Suprapubic skin (tissue), 4 donors: ENCODE data around the gene TMEM174. TPM values are rescaled to one million over a fixed set of nuclear protein-coding genes. Genes with fewer than 3 reads are reported as not detected.

ENCODE experiments used
- DNase-seq, 2 donors: peaks; one replicate each; pipeline ENCODE4 v3.0.0-alpha.2; 2019; ENCODE audit warnings: low spot score in 2 of 2
- H3K27ac ChIP-seq: fragments of 200-600 bp; sonication (generic); one replicate; pipeline ENCODE4 v1.5.1; 2019
- H3K27me3 ChIP-seq: fragments of 200-600 bp; sonication (generic); one replicate; pipeline ENCODE4 v1.5.1; 2019
- H3K36me3 ChIP-seq: fragments of 200-600 bp; sonication (generic); one replicate; pipeline ENCODE4 v1.5.1; 2019
- H3K4me1 ChIP-seq: fragments of 200-600 bp; sonication (generic); one replicate; pipeline ENCODE4 v1.5.1; 2019
- H3K4me3 ChIP-seq: fragments of 200-600 bp; sonication (generic); one replicate; pipeline ENCODE4 v1.5.1; 2019; ENCODE audit warnings: mild to moderate bottlenecking
- H3K9me3 ChIP-seq: fragments of 200-600 bp; sonication (generic); one replicate; pipeline ENCODE4 v1.5.1; 2019
- EP300 ChIP-seq: sonication (generic); formaldehyde crosslinking; IDR thresholded peaks from one replicate; pipeline ENCODE4 v1.6.1; 2017; ENCODE audit warnings: antibody characterized with exemption
- POLR2A ChIP-seq, 2 donors: fragments of 450-650 bp; IDR thresholded peaks; one replicate each; pipeline ENCODE4 v1.6.1; 2017; ENCODE audit warnings: antibody characterized with exemption in 2 of 2, mild to moderate bottlenecking in 2 of 2, moderate library complexity in 2 of 2
- POLR2AphosphoS5 ChIP-seq, 3 donors: sonication (generic); formaldehyde crosslinking; IDR thresholded peaks; one replicate each; pipeline ENCODE4 v1.6.1; 2017; ENCODE audit warnings: antibody characterized with exemption in 3 of 3
- WGBS: methylation state at CpG from one replicate; pipeline ENCODE4 v1.1.5; 2018; 5-methylcytosine and 5-hydroxymethylcytosine counted together
- total RNA-seq, 4 donors: library from RNA; depleted of rRNA; stranded (reverse); fragments of >200 nt; gene quantifications; one replicate each; pipeline ENCODE4 v1.1.0, GENCODE V29; 2016
- TF ChIP-seq, protein P1 (sequence below), 2 donors: fragments of 200-600 bp in 1 of 2; fragments of 450-650 bp in 1 of 2; sonication (generic) in 1 of 2; IDR thresholded peaks; one replicate each; pipeline ENCODE4 v1.5.1; 2016 to 2019; ENCODE audit warnings: antibody characterized with exemption in 2 of 2, mild to moderate bottlenecking in 1 of 2, moderate library complexity in 1 of 2

Gene TMEM174
- total RNA-seq, 4 donors from 2014 or later: not detected

DNA sequence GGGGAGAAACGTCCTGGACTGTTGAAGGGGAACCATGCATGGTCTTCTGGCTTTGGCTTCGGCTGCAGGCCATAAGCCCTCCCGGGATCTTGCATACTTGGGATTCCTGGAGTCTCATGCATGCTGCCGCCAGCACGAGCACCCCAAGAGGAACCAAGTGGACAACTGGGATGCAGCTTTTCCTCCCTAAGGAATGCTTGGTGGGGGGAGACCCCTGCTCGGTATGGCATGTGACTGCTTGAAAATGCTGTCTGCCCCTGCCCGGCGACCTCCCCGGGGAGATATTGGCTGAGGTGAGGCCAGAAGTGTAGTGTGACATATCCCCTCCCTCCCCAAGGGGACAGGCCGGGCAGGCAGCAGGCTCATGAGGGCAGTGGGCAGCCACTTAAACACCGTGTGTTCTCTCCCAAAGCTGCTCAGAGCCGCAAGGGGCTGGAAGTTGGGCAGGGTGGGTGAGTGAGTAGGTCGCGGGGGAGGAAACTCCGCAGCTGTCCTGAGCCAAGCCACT is 36.9 kb upstream of the TMEM174 start:
- no peaks in the 10 kb centered on the region for H3K4me1 ChIP-seq
- H3K36me3 ChIP-seq: no peaks in the 10 kb centered on the region
- H3K4me3 ChIP-seq: no peak overlapping the region
- no peaks in the 10 kb centered on the region for H3K9me3 ChIP-seq
- TF ChIP-seq POLR2AphosphoS5 (IDR thresholded peaks at IDR 0.05): no peak
- TF ChIP-seq POLR2A (IDR thresholded peaks at IDR 0.05): no peak
- TF ChIP-seq, protein P1, sequence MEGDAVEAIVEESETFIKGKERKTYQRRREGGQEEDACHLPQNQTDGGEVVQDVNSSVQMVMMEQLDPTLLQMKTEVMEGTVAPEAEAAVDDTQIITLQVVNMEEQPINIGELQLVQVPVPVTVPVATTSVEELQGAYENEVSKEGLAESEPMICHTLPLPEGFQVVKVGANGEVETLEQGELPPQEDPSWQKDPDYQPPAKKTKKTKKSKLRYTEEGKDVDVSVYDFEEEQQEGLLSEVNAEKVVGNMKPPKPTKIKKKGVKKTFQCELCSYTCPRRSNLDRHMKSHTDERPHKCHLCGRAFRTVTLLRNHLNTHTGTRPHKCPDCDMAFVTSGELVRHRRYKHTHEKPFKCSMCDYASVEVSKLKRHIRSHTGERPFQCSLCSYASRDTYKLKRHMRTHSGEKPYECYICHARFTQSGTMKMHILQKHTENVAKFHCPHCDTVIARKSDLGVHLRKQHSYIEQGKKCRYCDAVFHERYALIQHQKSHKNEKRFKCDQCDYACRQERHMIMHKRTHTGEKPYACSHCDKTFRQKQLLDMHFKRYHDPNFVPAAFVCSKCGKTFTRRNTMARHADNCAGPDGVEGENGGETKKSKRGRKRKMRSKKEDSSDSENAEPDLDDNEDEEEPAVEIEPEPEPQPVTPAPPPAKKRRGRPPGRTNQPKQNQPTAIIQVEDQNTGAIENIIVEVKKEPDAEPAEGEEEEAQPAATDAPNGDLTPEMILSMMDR (IDR thresholded peaks at IDR 0.05): no peak
- no peak for TF ChIP-seq EP300
- DNase-seq: no peak
- H3K27ac ChIP-seq: no peak overlapping the region
- WGBS: 69% methylated on average over 11 of the region's 15 CpGs
- H3K27me3 ChIP-seq: peaks cover 3% of the 10 kb centered on the region

DNA sequence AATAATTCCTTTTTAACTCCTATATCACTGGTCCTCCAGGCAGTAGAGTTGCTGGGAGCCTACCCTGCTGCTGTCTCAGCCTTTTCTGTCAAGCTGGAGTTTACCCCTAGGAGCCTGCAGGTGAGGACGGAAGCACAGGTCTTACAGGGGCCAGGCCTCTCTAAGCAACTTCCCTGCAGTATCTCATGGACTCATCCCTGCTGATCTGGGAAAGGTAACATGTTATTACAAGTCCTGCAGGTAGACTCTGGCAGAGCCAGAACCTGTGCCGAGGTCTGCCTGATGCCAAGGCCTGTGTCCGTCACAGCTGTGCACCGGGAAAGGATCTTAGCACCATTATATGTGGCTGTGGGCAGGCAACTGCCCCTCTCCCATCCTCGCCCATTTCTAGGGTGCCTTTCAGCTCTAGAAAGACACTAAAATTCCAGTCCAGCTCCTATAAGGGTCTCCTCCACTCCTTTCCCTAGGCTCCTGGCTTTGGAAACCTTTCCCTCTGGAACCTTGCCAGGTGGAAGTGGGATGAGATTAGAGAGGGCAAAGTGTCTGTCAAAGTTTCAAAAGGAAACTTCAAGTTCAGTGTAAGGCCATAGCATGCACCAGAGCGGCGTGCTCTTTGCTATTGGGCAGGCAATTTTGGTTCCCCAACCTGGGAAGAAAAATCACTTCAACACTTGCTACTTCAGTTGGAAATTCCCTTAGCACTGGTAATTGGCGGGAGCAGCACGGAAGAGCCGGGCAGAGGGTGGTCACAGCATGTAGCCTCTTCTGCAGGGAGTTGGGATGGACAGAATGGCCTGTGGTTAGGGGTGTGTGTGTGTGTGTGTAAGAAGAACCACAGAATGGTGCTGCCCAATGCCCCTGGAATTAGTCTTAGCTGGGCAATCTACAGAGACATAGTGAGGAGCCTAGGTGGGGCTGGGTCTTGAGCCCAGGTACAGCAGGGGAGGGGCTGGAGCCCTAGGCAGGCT is 35.1 kb upstream of the TMEM174 start:
- Histone ChIP-seq H3K4me3 (no peak overlapping the region), H3K27me3 (peaks cover 3% of the 10 kb centered on the region), H3K36me3 (no peaks in the 10 kb centered on the region), H3K4me1 (no peaks in the 10 kb centered on the region), H3K27ac (no peak overlapping the region), H3K9me3 (no peaks in the 10 kb centered on the region)
- DNase-seq: no peak
- no peak for TF ChIP-seq POLR2AphosphoS5 (IDR thresholded peaks at IDR 0.05)
- TF ChIP-seq POLR2A (IDR thresholded peaks at IDR 0.05): no peak
- TF ChIP-seq EP300: no peak
- TF ChIP-seq, protein P1 (IDR thresholded peaks at IDR 0.05): no peak
- WGBS: 59% methylated on average over 10 of the region's 10 CpGs

GRCh38 chr5:73139485-73139884 is 33.5 kb upstream of the TMEM174 start:
- H3K36me3 ChIP-seq: no peaks in the 10 kb centered on the region
- TF ChIP-seq, protein P1 (IDR thresholded peaks at IDR 0.05): no peak
- TF ChIP-seq POLR2AphosphoS5 (IDR thresholded peaks at IDR 0.05) (no peak), EP300 (no peak), POLR2A (IDR thresholded peaks at IDR 0.05) (no peak)
- no peak for DNase-seq
- 69% methylated on average over 3 of the region's 3 CpGs for WGBS
- no peaks in the 10 kb centered on the region for H3K9me3 ChIP-seq
- no peak overlapping the region for H3K27ac ChIP-seq
- H3K4me1 ChIP-seq: no peaks in the 10 kb centered on the region
- H3K27me3 ChIP-seq: peaks cover 3% of the 10 kb centered on the region
- H3K4me3 ChIP-seq: no peak overlapping the region

- H3K36me3 ChIP-seq: no peaks in the 10 kb centered on the region
- WGBS: 91% methylated on average over 1 of the region's 1 CpG
- peaks cover 3% of the 10 kb centered on the region for H3K27me3 ChIP-seq
- H3K9me3 ChIP-seq: no peaks in the 10 kb centered on the region
- H3K4me3 ChIP-seq: no peak overlapping the region
- DNase-seq: no peak
- no peaks in the 10 kb centered on the region for H3K4me1 ChIP-seq
- H3K27ac ChIP-seq: no peak overlapping the region
- no peak for TF ChIP-seq POLR2A (IDR thresholded peaks at IDR 0.05)
- TF ChIP-seq, protein P1 (IDR thresholded peaks at IDR 0.05): no peak
- no peak for TF ChIP-seq POLR2AphosphoS5 (IDR thresholded peaks at IDR 0.05)
- TF ChIP-seq EP300: no peak
Measured at GRCh38 chr5:73140801-73141200, 32.2 kb upstream of the TMEM174 start.

DNA sequence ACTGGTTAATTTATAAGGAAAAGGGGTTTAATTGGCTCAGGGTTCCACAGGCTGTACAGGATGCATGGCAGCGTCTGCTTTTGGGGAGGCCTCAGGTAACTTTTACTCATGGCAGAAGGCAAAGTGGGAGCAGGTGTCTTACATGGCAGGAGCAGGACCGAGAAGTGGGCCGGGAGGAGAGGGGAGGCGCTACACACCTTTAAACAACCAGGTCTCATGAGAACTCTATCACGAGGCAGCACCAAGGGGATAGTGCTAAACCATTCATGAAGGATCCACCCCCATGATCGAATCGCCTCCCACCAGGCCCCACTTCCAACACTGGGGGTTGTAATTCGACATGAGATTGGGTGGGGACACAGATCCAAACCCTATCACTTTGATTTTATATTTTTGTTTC is 31.0 kb upstream of the TMEM174 start:
- Histone ChIP-seq H3K27me3 (peaks cover 3% of the 10 kb centered on the region), H3K9me3 (no peaks in the 10 kb centered on the region), H3K4me3 (no peak overlapping the region), H3K36me3 (no peaks in the 10 kb centered on the region), H3K4me1 (no peaks in the 10 kb centered on the region), H3K27ac (no peak overlapping the region)
- WGBS: 85% methylated on average over 8 of the region's 8 CpGs
- DNase-seq: no peak
- no peak for TF ChIP-seq POLR2AphosphoS5 (IDR thresholded peaks at IDR 0.05)
